ENCODE results near the gene NUCB2.

DNA sequence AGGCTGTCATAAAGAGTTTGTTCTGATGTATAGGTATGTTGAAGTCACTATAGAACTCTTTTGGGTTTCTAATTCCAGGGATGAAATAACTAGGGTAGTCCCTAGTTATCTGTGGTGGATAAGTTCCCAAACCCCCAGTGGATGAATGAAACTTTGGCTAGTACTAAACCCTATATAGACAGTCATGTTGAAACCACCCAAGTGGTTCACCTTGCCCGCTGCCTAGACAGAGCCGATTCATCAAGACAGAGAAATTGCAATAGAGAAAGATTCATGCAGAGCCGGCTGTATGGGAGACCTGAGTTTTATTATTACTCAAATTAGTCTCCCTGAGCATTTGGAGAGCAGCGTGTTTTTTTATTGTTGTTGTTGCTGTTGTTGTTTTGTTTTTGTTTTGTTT is 23.8 kb upstream of the NUCB2 start:
- TF ChIP-seq CEBPB (IDR thresholded peaks at IDR 0.05; ENCODE audit: low read depth, low read length) (no peak), CHD1 (IDR thresholded peaks at IDR 0.05; ENCODE audit: low read depth, low read length) (no peak), MAX (IDR thresholded peaks at IDR 0.05) (no peak), FOSL1 (IDR thresholded peaks at IDR 0.05; ENCODE audit: insufficient read depth, low read depth, low read length) (no peak), POU5F1 (IDR thresholded peaks at IDR 0.05; ENCODE audit: low read depth, low read length) (no peak), CTCF (IDR thresholded peaks at IDR 0.05; ENCODE audit: control extremely low read depth in 1 of 3, insufficient read depth in 1 of 3, low read depth in 1 of 3, low read length in 3 of 3) (no peak), NRF1 (IDR thresholded peaks at IDR 0.05; ENCODE audit: low read depth, low read length) (no peak)

All from H1 (cell line).